Measurements from ENCODE around the gene TEF. TPM values are rescaled to one million over a fixed set of nuclear protein-coding genes. Genes with fewer than 3 reads are reported as not detected.

Gene TEF
- total and polyA plus RNA-seq, 7 donors = 12.6 to 30.3 (median 21.3) TPM

- H3K9me3 ChIP-seq = no peaks in the 10 kb centered on the region
- intact Hi-C loops (cut with DNase I) = loop anchor here (2.0 kb wide), 1 partner anchor 20 kb away; no protein-coding TSS in a partner anchor
- H3K27ac ChIP-seq = peak overlapping the region; percentile 90 to 99 (median 99)
- DNase-seq = no peak
- peak overlapping the region; percentile 62 to 90 (median 85) for H3K4me3 ChIP-seq
- peaks cover 0 to 36% (median 28%) of the 10 kb centered on the region in 4 donors for H3K4me1 ChIP-seq
- no peak for TF ChIP-seq POLR2A (IDR thresholded peaks at IDR 0.05)
- TF ChIP-seq CTCF (IDR thresholded peaks at IDR 0.05) = no peak
- TF ChIP-seq POLR2AphosphoS5 (IDR thresholded peaks at IDR 0.05) = no peak
- TF ChIP-seq EP300 (IDR thresholded peaks at IDR 0.05) = no peak
- peaks cover 4 to 11% (median 9%) of the 10 kb centered on the region in 4 donors for H3K36me3 ChIP-seq
- no peaks in the 10 kb centered on the region for H3K27me3 ChIP-seq
- WGBS, 2 donors = 34 to 77% methylated on average over 5 of the region's 5 CpGs
Measured at GRCh38 chr22:41383085-41383484, 1.3 kb downstream of the TEF start.

- no peak for TF ChIP-seq POLR2A (IDR thresholded peaks at IDR 0.05)
- TF ChIP-seq CTCF (IDR thresholded peaks at IDR 0.05) = no peak
- no peak for TF ChIP-seq POLR2AphosphoS5 (IDR thresholded peaks at IDR 0.05)
- no peak for TF ChIP-seq EP300 (IDR thresholded peaks at IDR 0.05)
- no peak overlapping the region for H3K4me3 ChIP-seq
- intact Hi-C loops (cut with DNase I) = no loop called here
- H3K9me3 ChIP-seq = no peaks in the 10 kb centered on the region
- H3K36me3 ChIP-seq = peaks cover 4 to 22% (median 19%) of the 10 kb centered on the region in 4 donors
- peaks cover 0 to 36% (median 28%) of the 10 kb centered on the region in 4 donors for H3K4me1 ChIP-seq
- H3K27me3 ChIP-seq = no peaks in the 10 kb centered on the region
- DNase-seq = no peak
- H3K27ac ChIP-seq = peak overlapping the region; percentile 90 to 99 (median 99)
Measured at GRCh38 chr22:41384128-41384527, 2.4 kb downstream of the TEF start.

- DNase-seq = no peak
- H3K27ac ChIP-seq = no peak overlapping the region
- peaks cover 4 to 54% (median 42%) of the 10 kb centered on the region in 4 donors for H3K36me3 ChIP-seq
- H3K27me3 ChIP-seq = no peaks in the 10 kb centered on the region
- no peaks in the 10 kb centered on the region for H3K9me3 ChIP-seq
- H3K4me3 ChIP-seq = no peak overlapping the region
- intact Hi-C loops (cut with DNase I) = no loop called here
- peaks cover 0 to 24% (median 17%) of the 10 kb centered on the region in 4 donors for H3K4me1 ChIP-seq
- TF ChIP-seq EP300 (IDR thresholded peaks at IDR 0.05) (no peak), POLR2AphosphoS5 (IDR thresholded peaks at IDR 0.05) (no peak), CTCF (IDR thresholded peaks at IDR 0.05) (no peak), POLR2A (IDR thresholded peaks at IDR 0.05) (no peak)
- WGBS, 2 donors = 90 to 93% methylated on average over 7 of the region's 7 CpGs
Measured at GRCh38 chr22:41387341-41387740, 5.6 kb downstream of the TEF start.

- intact Hi-C loops (cut with DNase I) = no loop called here
- H3K36me3 ChIP-seq = peaks cover 33 to 92% (median 71%) of the 10 kb centered on the region in 4 donors
Measured at GRCh38 chr22:41394012-41394356, 12.2 kb downstream of the TEF start.

More at GRCh38 chr22:41394012-41394356, 12.2 kb downstream of the TEF start:
- no peak for DNase-seq
- Histone ChIP-seq H3K9me3 (no peaks in the 10 kb centered on the region), H3K27me3 (no peaks in the 10 kb centered on the region), H3K4me3 (no peak overlapping the region), H3K4me1 (peaks cover 0 to 11% (median 2%) of the 10 kb centered on the region in 4 donors), H3K27ac (peak overlapping the region; percentile 40 to 81 (median 66))
- no peak for TF ChIP-seq CTCF (IDR thresholded peaks at IDR 0.05)
- no peak for TF ChIP-seq EP300 (IDR thresholded peaks at IDR 0.05)
- no peak for TF ChIP-seq POLR2AphosphoS5 (IDR thresholded peaks at IDR 0.05)
- no peak for TF ChIP-seq POLR2A (IDR thresholded peaks at IDR 0.05)
- WGBS, 2 donors = 94% methylated on average over 11 of the region's 11 CpGs

All from sigmoid colon (tissue), 7 donors.